Endothelial cell of hepatic sinusoid (primary cell): Measurements from ENCODE around the gene SLC35G2.
"Not testable (repeated sequence)": the region's sequence is repeated elsewhere in the genome, so short reads cannot be mapped to it uniquely, and the experiment has no call there.

Source experiments
- in situ Hi-C: cut with HindIII; loops from 2 replicates; pipeline ENCODE4 v1.10.0; 2017; ENCODE audit warnings: low sequenced_read_pairs

The SLC35G2 gene

DNA sequence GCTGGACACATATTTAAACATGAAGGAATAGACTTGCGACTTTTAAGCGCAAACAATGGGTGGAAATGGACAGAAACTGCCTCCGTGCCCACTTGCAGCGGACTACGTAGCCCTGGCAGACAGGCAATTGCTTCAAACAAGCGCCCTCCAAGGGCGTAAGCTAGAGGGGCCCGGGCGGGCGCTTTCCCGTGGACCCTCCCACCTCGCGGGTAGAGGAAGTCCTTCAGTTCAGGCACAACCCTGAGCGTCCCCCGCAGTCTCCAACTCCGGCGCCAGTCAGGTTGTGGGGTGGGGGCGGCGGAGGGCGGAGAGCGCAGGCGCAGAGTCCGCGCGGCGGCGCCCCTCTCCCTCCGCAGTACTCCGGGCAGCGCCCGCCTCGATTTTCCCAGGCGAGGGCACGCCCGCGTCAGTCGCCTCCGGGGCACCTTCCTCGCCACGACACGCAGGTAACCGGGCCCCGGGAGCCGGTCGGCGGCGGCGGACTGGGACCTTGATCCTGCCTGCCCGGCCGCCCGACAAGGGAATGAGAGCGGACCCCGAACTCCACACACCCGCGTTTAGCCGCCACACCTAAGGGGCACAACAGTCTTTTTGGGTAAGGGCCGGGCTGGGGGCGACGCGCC lies at the start of gene SLC35G2:
TSS of gene SLC35G2 (plus strand) at position 358 of the 623 bp plus-strand sequence. CDS start 35,335 bp downstream, outside the sequence.
- in situ Hi-C loops: no loop called here

DNA sequence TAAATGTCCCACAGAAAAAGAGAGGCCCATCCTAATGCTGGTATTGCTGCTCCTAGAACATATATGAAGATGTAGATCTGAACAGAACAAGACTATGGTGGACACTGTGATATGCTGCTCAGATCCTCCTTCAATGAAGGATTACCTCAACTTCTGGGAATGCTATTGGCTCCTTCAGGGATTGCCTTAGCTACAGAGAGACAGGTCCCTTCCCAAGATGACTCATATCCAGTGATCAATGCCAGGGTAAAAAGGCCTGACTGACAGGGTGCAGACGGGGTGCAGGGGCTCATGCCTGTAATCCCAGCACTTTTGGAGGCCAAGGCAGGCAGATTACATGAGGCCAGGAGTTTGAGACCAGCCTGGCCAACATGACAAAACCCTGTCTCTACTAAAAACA lies 46.2 kb upstream of the SLC35G2 start:
- in situ Hi-C loops: no loop called here

DNA sequence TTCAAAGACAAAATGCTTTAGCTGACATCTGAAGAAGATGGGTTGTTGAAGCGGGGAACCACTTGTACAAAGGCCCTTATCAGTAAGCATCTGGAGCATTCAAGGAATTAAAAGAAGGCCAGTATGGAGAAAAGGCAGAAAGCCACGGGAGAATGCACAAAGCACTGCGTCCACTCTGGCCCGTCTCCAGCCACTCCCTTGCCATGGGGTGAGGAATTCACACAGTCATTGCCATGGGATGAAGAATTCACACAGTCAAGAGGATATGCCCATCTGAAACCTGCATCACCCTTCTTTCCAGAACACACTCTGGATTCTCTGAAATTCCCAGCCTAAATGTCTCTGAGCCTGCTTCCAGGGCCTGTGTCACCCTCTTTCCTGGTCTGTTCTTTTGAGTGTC lies 40.1 kb upstream of the SLC35G2 start:
- in situ Hi-C loops: no loop called here

DNA sequence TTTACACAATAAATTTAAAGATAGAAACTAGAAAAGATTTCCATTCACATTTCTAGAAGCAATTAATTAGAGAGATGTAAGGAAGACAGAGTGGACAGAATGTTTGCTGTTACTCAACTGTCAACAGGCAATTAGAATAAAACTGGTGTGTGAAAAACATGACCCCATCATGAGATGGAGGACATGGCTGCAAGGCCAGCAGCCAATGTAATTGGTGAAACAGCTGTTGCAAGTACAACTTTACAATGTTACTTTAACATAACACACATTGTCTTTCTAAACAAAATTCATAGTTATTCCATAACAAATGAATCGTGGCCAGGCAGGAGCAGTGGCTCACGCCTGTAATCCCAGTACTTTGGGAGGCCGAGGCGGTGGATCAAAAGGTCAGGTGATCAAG lies 38.2 kb upstream of the SLC35G2 start:
- in situ Hi-C loops: no loop called here

DNA sequence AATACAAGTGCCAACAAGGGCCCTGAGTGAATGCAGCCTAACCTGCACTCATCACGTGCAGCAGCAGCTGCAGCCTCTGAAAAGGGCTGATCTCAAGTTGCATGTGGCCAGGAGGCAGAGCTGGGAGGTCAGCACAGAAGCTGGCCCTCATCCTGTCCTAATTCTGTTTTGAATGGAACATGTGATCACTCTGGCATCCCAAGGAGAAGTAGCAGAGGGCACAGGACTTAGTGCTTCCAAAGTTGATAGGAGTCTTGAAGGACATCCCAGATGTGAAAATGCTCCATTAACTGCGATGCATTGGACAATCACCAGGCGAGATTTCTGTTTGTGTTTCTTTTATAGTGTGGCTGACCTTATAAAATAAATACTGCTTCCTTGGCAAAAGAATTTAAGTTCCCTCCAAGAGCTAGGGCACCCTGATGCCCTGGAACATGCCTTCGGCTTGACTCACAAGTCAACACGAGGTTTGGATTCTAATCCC lies 35.2 kb upstream of the SLC35G2 start:
- in situ Hi-C loops: no loop called here

DNA sequence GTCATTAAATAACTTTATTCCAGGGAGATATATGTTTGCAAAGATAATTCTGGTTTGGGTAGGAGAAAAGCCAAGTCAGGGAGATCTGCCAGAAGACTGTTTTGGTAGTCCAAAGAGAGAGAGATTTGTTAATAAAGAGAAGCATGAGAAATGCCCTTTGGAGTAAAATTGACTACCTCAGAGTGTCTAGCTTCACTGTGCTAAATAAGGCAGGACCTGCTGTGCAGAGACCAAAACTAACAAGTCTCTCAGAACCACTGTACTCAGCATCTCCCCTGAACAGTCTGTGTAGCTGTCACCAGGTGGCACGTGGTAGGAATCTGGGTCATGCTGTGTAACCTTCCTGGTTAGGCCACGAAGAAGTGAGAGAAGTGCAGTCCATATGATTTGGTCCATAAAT lies 31.6 kb upstream of the SLC35G2 start:
- in situ Hi-C loops: no loop called here

DNA sequence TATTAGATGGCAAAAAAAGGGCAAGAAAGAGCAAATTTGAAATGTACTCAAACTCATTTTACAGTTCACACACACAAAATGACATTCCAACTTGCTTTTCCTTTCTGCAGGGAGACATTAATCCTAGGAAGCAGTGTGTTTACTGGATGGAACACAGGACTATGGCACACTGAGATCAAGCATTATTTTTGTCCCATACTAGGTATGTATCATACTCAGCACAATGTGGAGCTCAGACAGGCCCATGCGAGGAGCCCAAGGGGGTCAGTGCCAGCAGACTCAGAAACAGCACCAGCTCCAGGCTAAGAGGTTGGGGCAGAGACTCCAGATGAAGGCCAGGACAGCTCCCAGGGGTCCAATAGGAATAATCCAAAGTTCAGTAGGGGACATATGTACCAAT lies 30.8 kb upstream of the SLC35G2 start:
- in situ Hi-C loops: no loop called here

DNA sequence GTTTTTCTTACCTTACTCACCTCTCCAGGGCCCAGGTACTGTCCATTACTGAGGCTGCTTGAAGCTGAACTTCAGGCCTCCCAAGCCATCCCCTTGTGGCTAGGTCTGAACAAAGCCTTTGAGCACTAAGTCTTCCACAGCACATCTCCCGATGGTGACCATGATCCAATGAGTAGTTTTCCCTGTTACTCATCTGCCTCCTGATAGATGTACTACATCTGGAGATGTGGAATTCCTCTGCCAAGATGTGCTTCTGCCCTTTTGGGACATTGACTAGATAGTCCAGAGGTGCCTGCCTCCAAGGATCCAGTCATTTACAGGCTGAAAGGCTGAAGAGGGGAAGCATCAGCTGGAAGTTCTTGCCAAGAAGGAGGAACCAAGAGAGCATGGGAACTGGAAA lies 28.9 kb upstream of the SLC35G2 start:
- in situ Hi-C loops: no loop called here

DNA sequence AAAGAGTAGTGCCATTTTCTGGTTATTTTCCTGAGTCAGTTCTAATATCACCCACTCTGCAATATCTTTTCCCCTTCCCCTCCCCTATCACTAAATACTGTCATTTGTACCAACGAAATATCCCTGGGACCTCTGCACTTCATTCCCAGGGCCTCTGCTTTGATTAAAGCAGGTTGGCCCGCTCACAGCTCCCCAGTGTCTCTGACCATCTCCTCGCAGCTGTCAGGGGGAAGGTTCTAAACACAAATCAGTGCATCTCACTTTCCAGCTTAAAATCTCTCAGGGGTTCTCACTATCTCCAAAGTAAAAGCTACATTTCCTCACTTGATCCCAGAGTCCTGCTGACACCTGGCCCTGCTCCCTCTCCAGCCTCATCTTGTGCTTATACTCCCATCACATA lies 28.1 kb upstream of the SLC35G2 start:
- in situ Hi-C loops: no loop called here

DNA sequence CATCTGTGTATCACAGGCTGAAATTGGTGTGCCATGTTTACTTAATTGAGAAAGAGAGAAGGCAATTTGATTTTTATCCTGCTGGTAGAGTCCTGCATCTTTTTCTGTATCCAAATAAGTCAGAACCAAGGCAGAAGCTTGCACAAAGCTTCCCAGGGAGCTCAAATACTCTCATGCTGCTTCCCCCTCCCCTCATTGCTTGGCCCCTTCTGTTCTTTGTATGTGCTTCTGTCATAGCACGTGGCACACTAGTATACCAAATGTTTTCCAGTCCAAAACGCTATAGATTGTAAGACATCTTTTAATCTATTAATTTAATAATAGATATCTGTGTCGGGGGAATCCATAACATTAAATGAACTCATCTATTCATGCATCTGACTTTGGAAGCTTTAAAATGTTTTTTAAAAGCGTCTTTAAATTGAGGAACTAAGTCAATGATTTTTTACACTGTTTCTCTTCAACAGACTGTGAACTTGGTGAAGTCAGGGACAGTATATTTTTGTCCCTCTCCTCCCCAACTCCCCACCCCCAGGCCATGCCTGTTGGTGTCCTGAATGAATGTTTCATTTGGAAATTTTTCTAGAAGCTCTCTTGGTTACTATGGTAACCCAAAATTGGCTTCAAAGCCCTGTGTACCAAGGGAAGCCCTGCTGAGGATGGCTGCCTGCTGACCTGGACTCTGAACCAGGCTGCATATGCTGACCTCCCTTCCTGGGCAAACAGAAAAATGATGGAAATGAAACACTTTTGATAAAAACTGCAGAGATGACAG lies 26.2 kb upstream of the SLC35G2 start:
- in situ Hi-C loops: no loop called here

DNA sequence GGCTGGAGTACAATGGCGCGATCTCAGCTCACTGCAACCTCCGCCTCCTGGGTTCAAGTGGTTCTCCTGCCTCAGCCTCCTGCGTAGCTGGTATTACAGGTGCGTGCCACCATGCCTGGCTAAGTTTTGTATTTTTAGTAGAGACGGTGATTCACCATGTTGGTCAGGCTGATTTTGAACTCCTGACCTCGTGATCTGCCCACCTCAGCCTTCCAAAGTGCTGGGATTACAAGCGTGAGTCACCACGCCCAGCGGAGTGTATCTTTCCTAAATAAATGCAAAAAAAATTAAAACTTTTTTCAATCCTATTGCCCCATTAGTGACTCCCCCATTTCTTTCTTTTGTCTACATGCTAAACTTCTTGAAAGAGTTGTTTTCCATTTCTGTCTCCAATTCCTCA lies 17.8 kb upstream of the SLC35G2 start:
- in situ Hi-C loops: not testable (repeated sequence)

DNA sequence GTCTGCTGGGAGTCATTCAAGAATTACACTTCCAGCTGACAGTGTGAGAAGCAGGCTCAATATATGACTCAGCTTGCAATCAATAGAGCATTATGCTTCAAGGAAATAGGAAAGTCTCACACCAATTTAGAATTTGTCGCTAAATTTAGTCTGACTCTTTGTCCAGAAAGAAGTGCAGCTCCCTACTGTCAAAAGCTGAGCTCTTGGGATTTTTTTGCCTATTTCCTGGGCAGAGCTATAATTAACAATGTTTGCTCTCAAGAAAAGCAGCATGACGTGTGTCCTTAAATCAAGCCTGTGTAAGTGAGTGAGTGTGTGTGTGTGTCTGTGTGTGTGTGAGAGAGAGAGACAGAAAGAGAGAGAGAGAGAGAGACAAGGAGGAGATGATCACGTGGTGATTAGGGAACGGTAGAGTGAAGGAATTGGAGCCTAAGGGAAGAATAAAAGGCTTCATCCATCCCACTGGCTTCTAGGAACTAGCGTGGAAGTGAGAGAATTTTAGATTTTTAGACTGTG lies 16.4 kb upstream of the SLC35G2 start:
- in situ Hi-C loops: no loop called here

DNA sequence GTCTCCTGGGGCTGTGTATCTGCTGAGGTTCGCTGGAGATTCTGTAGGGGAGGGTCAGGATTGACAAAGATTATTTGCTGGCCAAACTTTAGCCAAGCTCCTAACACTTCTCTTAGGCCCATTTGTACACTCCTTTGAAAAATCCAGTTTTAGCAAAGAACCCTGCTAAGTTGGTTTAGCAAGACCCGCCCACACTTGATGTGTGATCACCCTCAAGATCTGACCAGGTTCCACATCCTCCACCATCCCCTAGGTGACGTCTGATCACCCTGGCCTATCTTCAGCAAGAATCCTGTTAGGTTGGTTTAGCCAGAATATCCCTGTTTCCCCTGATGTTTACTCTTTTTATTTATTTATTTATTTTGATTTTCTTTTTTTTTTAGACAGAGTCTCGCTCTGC lies 14.8 kb upstream of the SLC35G2 start:
- in situ Hi-C loops: no loop called here

DNA sequence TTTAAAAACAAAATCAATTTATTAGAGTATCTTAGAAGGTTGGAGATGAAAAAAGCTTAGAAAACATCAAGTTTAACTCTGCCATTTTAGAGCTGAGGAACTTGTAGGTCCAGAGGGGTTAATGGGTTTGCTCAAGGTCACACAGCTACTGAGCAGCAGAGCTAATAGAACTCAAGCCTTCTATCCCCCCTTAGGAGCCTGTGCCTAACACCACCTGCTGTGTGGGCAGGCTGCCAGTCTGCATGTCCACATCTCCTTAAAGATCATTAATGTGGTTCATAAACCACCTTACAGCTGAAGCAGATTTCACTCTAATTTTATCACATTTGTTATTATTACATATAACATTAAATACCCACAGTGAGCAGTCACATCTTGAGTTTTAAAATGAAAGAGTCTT lies 14.1 kb upstream of the SLC35G2 start:
- in situ Hi-C loops: no loop called here

DNA sequence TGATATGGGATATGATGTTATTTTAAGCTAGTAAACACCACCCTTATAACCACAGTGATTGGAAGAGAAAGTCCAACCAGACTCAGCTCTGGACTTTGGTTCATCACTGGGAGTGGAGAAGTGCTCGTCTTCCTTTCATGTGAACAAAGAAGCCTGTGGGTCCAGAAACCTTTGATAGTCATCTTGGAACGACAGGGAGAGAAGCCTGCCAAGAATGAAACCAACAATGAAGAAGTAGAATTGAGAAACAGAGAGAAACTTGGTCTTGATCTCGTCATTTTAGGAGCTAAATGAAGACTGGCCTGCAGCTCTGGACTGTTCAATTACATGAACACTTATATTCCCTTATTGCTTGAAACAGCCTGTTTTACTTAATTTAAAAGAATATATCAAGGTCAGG lies 13.1 kb upstream of the SLC35G2 start:
- in situ Hi-C loops: no loop called here

DNA sequence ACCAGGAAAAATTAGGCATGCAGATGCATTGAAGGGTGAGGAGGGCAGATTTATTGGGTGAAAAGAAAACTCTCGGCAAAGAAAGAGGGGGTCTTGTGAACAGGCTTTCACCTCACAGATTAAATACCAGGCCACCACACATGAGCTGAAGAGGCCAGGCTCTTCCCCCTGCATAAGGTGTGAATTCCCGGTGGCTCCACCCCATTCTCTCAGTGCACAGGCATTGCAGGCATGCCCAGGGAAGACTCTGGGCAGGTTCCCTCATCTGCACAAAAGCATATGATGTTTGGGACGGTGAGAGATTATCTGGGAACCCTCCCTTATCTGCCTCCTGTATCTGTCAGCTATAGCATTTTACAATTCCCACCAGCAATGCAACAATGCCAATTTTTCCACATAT lies 7.2 kb upstream of the SLC35G2 start:
- in situ Hi-C loops: no loop called here

DNA sequence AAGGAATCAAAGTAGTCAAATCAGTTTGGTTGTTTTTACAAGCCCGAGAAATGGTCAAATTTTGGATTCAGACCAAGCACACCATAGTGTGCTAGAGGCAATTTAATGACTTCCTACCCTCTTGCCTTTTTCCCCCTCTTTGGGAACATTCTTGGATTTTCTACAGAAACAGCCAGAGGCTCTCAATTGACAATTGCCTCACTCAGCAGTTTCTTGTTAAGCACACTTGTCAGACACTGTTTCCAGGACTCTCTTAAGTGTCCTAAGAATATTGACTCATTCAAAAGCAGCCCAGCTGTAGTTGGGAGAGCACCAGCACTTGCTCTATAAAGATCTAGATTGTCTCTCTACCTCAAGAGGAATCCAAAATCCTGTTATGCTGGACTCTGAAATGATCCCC lies 1.5 kb upstream of the SLC35G2 start:
- in situ Hi-C loops: no loop called here

DNA sequence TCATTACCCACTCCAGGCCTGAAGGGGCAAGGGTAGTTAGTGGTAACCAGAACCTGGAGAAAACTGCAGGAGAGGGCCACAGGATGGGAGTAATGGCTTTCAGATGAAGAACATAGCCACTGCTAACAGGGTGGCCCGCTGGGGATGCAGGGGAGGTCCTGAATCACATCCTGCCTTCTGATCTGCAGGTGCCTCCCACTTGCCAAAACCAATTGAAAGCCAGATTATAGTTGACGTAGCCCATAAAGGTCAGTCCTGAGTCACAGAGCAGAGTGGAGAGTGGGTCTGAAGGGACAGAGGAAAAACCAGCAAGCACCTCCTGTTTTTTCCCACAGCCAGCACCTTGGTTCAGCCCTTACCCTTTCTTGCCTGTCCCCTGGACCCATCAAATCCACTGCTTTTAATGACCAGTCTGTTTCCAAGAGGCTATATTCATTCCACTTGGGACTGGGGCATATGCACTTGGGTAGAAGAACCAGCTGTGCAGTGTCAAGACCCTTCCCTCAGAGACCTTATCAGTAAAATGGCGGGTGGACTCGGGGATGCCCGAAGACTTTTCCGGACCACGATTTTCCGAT lies 646 bp upstream of the SLC35G2 start:
- in situ Hi-C loops: no loop called here

DNA sequence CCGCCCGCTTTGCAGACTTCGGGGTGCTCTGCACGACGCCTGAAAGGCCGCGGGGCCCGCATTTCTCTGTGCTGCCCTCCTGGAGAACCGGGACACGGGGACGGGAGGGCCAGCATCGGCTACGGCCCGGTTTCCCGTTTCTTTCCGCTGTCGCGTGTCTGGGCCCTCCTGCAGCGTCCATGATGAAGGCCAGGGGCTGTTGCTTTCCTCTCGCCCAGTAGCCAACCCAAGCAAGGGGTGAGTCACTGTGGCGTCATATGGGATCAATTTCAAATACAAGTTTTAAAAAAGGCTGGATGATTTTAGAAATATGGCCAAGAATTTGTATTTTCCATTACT lies 435 bp downstream of the SLC35G2 start:
- in situ Hi-C loops: no loop called here

DNA sequence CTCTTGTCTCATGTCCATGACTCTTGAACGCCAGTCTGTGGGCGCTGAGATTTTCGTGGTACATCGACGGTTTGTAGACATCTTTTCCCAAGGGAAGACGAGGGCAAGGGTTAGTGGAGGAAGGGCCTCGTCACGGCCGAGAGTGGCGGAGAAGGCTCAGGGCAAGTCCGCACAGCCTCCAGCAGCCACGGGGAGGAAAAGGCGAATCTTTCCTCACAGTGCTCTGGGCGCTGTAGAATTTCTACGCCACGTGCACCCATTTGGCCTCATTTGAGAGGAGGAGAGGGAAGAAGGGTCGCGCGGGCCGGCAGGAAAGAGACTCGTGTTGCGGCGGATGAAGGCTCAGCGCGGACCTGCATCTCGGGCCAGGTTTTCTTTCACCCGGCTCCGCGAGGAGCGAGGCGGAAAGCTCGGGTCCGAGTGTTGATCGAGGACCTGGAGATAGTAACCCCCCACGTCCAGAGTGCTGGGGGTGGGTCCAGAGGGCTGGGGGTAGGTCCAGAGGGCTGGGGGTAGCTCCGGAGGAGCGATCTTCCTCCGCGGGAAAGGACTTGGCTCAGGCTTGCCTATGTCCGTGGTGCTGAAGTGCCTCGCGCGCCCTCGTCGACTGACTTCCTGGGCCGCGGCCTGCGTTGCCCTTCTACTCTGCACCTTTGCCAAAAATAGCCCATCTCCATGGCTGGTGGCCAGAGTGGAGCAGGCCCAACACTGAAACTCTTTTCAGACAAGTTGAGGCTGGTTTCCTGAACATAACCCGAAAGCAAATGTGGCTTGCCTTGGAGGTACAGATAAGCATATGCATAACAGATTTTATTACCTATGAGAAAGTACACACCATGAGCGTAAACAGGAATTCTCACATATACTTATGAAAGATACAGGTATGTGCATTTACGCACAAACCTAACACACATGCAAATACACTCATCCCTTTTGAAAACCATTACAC lies 1.1 kb downstream of the SLC35G2 start:
- in situ Hi-C loops: no loop called here

DNA sequence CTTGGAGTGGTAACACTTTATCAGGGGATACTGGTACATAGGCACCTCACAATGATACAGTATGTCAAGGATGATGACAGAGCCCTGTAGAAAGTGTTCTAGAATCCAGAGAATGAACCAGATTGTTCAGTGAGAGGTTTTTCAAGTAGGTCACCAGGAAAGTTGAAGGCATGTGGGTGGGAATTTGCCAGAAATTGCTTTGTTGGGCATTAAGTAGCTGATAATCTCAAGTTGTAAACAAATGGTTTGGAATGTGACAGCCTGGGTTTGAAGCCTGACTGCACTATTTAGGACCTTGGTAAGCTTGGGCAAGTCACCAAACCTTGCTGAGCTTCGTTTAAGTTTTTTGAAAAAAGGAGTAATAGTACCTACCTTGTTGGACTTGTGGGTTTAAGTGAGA lies 12.5 kb downstream of the SLC35G2 start:
- in situ Hi-C loops: loop anchor here (5.0 kb wide), 1 partner anchor 106 kb away; no protein-coding TSS in a partner anchor
